OCI-LY7 (cell line): ENCODE data around the gene UPF3A.

Source experiments
- CTCF ChIP-seq: fragments of 200-600 bp; sonication (generic); conservative IDR thresholded peaks from 2 replicates; pipeline ENCODE4 v1.5.1; 2014; ENCODE audit warnings: mild to moderate bottlenecking, antibody characterized with exemption, low read length, moderate library complexity, mixed read lengths
- EZH2phosphoT487 ChIP-seq: fragments of 200-600 bp; sonication (generic); IDR thresholded peaks from 2 replicates; pipeline ENCODE4 v1.6.1; 2018; ENCODE audit warnings: low read depth, borderline replicate concordance, mild to moderate bottlenecking, mixed run types, antibody characterized with exemption, low read length, moderate library complexity, mixed read lengths

- TF ChIP-seq CTCF, result no peak
- TF ChIP-seq EZH2phosphoT487, result no peak
Observed at GRCh38 chr13:114284680-114285079, 3.3 kb downstream of the UPF3A start.
